HepG2 (cell line): ENCODE results near the gene MST1. TPM values are rescaled to one million over a fixed set of nuclear protein-coding genes. Genes with fewer than 3 reads are reported as not detected.
A peak's percentile ranks its signal among the peaks of the same experiment; 100 is the strongest.

Source experiments
- ATAC-seq: fragments of 200-7000 bp; cut with Tn5 transposase; 3 replicates; pipeline ENCODE4 v1.9.1; 2020; ENCODE audit warnings: mild to moderate bottlenecking, moderate library complexity
- BruUV-seq: library from RNA; stranded (reverse); fragments of 400-500 nt; replicated peaks from 2 replicates; lab custom pipeline; 2021; lab: Mats Ljungman, UMichigan
- CTCF ChIA-PET: fragments of 300-600 bp; formaldehyde crosslinking; extraction: SDS; loops from one replicate; lab custom pipeline; 2021; ENCODE audit warnings: low total read pairs, inconsistent platforms, low intra/inter-chr PET ratio; lab: Yijun Ruan, JAX
- POLR2A ChIA-PET: fragments of 350-600 bp; sonication (Branson Sonifier 250); formaldehyde crosslinking; loops from one replicate; lab custom pipeline; 2020; ENCODE audit warnings: antibody characterized with exemption, inconsistent platforms; lab: Yijun Ruan, JAX
- DNase-seq: peaks from one replicate; pipeline ENCODE4 v3.0.0-alpha.2; 2015; ENCODE audit warnings: low spot score
- FAIRE-seq: peaks from 3 replicates; lab custom pipeline; 2011; peaks lifted over from hg19 to GRCh38; lab: Jason Lieb, UNC
- H2AFZ ChIP-seq: one replicate; pipeline ENCODE4 v1.6.1; 2011; ENCODE audit warnings: low read length, inconsistent platforms
- H3K27ac ChIP-seq: fragments of 300-600 bp; 3 replicates; pipeline ENCODE4 v1.8.0; 2011; ENCODE audit warnings: mixed run types, mild to moderate bottlenecking, mixed read lengths, low read length, inconsistent platforms; ENCODE audit not compliant: insufficient read depth; ENCODE audit errors: extremely low read length
- H3K27me3 ChIP-seq, 2 experiments: fragments of 200-600 bp in 1 of 2; 2 replicates in 1 of 2; 3 replicates in 1 of 2; pipeline versions ENCODE4 v1.6.0 to v1.8.0; 2011; ENCODE audit warnings: low read length in 2 of 2, mild to moderate bottlenecking in 2 of 2, moderate library complexity in 2 of 2, inconsistent platforms in 1 of 2; ENCODE audit not compliant: insufficient read depth in 2 of 2, control insufficient read depth in 1 of 2
- H3K36me3 ChIP-seq, 2 experiments: fragments of 200-600 bp in 1 of 2; replicated peaks in 1 of 2; 2 replicates in 1 of 2; 3 replicates in 1 of 2; pipeline versions ENCODE4 v1.5.1 to v1.8.0; 2011; ENCODE audit warnings: low read length in 2 of 2, inconsistent platforms in 1 of 2; ENCODE audit not compliant: insufficient read depth in 2 of 2, control insufficient read depth in 1 of 2
- H3K4me1 ChIP-seq: 2 replicates; pipeline ENCODE4 v1.5.1; 2012; ENCODE audit warnings: low read length, inconsistent platforms; ENCODE audit not compliant: insufficient read depth
- H3K4me2 ChIP-seq: 2 replicates; pipeline ENCODE4 v1.6.0; 2011; ENCODE audit warnings: low read depth, low read length, inconsistent platforms
- H3K4me3 ChIP-seq, 3 experiments: fragments of 200-600 bp in 1 of 3; sonication (generic), shearing (Covaris generic) in 1 of 3; replicated peaks in 1 of 3; 2 replicates each; pipeline ENCODE4 v1.5.1; 2011 to 2016; ENCODE audit warnings: low read length in 3 of 3, inconsistent platforms in 2 of 3, low read depth in 2 of 3, mild to moderate bottlenecking in 2 of 3, control low read depth in 1 of 3, mixed read lengths in 1 of 3; ENCODE audit not compliant: insufficient read depth in 1 of 3
- H3K79me2 ChIP-seq: one replicate; pipeline ENCODE4 v1.6.1; 2011; ENCODE audit warnings: low read length, inconsistent platforms; ENCODE audit not compliant: insufficient read depth
- H3K9ac ChIP-seq: 2 replicates; pipeline ENCODE4 v1.6.0; 2011; ENCODE audit warnings: mild to moderate bottlenecking, low read depth, low read length, inconsistent platforms; ENCODE audit not compliant: insufficient read depth
- H3K9me3 ChIP-seq: 2 replicates; pipeline ENCODE4 v1.5.1; 2012; ENCODE audit warnings: mild to moderate bottlenecking, low read length
- H4K20me1 ChIP-seq: 2 replicates; pipeline ENCODE4 v1.6.0; 2011; ENCODE audit warnings: inconsistent platforms, mild to moderate bottlenecking, low read length, moderate library complexity; ENCODE audit not compliant: insufficient read depth
- AGO2 ChIP-seq: fragments of 200-400 bp; formaldehyde crosslinking; optimal IDR thresholded peaks from 2 replicates; pipeline ENCODE3; 2017; ENCODE audit warnings: mild to moderate bottlenecking, low read depth, low read length, moderate library complexity
- HDAC2 ChIP-seq: sonication (generic); formaldehyde crosslinking; IDR thresholded peaks from 2 replicates; pipeline ENCODE4 v1.4.0; 2020; ENCODE audit warnings: missing genetic modification reagents
- PLRG1 ChIP-seq: fragments of 450-650 bp; conservative IDR thresholded peaks from 2 replicates; pipeline ENCODE4 v1.6.1; 2016
- POLR2A ChIP-seq, 2 experiments: IDR thresholded peaks; 2 replicates each; pipeline ENCODE4 v1.6.1; 2011; ENCODE audit warnings: low read depth in 2 of 2, low read length in 2 of 2, mild to moderate bottlenecking in 1 of 2, moderate library complexity in 1 of 2; ENCODE audit not compliant: insufficient read depth in 1 of 2
- RBFOX2 ChIP-seq: fragments of 200-400 bp; formaldehyde crosslinking; IDR thresholded peaks from 2 replicates; pipeline ENCODE4 v1.6.1; 2017; ENCODE audit warnings: low read depth, mild to moderate bottlenecking, low read length
- TFE3 ChIP-seq: IDR thresholded peaks from 2 replicates; pipeline ENCODE4 v1.6.1; 2016
- ZNF687 ChIP-seq: sonication (generic); formaldehyde crosslinking; IDR thresholded peaks from 2 replicates; pipeline ENCODE4 v1.5.1; 2020; ENCODE audit warnings: mild to moderate bottlenecking, missing genetic modification reagents, moderate library complexity
- ZNF747 ChIP-seq: sonication (generic); formaldehyde crosslinking; IDR thresholded peaks from 2 replicates; pipeline ENCODE4 v1.8.1; 2023; ENCODE audit warnings: missing genetic modification reagents, mild to moderate bottlenecking, borderline replicate concordance
- ZNF776 ChIP-seq: sonication (generic); formaldehyde crosslinking; IDR thresholded peaks from 2 replicates; pipeline ENCODE4 v1.4.0; 2020; ENCODE audit warnings: mild to moderate bottlenecking, missing genetic modification reagents
- WGBS: methylation state at CpG from one replicate; pipeline ENCODE4 v1.1.6; 2017; ENCODE audit warnings: low lambda C conversion rate; 5-methylcytosine and 5-hydroxymethylcytosine counted together
- in situ Hi-C: cut with HindIII; loops from 2 replicates; pipeline ENCODE4 v1.10.0; 2017; ENCODE audit warnings: low pct_unique_long_range_greater_than_20kb; ENCODE audit not compliant: extremely low pct_ligation_motif_present
- intact Hi-C: fragments of 100-400 bp; cut with micrococcal nuclease; formaldehyde crosslinking; loops from one replicate; pipeline ENCODE4 v1.10.0; 2022; ENCODE audit not compliant: unreplicated experiment
- polyA plus RNA-seq, 8 experiments: library from polyadenylated mRNA; depleted of rRNA in 3 of 8; stranded (reverse) in 7 of 8; unstranded in 1 of 8; fragments of >200 nt; fragmentation: Illumina TruSeq in 4 of 8; extraction: Trizol in 4 of 8; gene quantifications; 2 replicates each; pipeline versions ENCODE4 v1.2.1 to v1.2.3, GENCODE V29; 2011 to 2016; ENCODE audit warnings: low read depth in 4 of 8, missing spikeins in 1 of 8, mixed read lengths in 1 of 8; ENCODE audit not compliant: insufficient read depth in 1 of 8
- total RNA-seq, 5 experiments: library from RNA; depleted of rRNA; stranded (reverse); fragments of >200 nt; fragmentation: Illumina TruSeq; extraction: Trizol; gene quantifications; 2 replicates each; pipeline ENCODE4 v1.2.3, GENCODE V29; 2016; ENCODE audit warnings: low read depth in 1 of 5

Gene MST1
- total and polyA plus RNA-seq, 2 of the 13 experiments (the other 11 are each of a cell fraction or from before 2014, with no cell fraction given) = 189 to 452 TPM

- intact Hi-C loops = no loop called here
- POLR2A ChIA-PET = no interaction called here
Observed at GRCh38 chr3:49681543-49681942, 7.7 kb downstream of the MST1 start.

More at GRCh38 chr3:49681543-49681942, 7.7 kb downstream of the MST1 start:
- peaks cover 3% of the 10 kb centered on the region; the same call in 1 of the 2 replicates for H4K20me1 ChIP-seq
- DNase-seq (no peak), FAIRE-seq (no peak), ATAC-seq (no peak)
- H3K27me3 ChIP-seq = no peaks in the 10 kb centered on the region
- H2AFZ ChIP-seq = no peak overlapping the region
- no peak overlapping the region for H3K9ac ChIP-seq
- H3K4me1 ChIP-seq = peaks cover 21% of the 10 kb centered on the region
- H3K36me3 ChIP-seq = peaks cover 43 to 73% of the 10 kb centered on the region in 2 experiments
- in situ Hi-C loops = no loop called here
- no TSS peak for BruUV-seq
- CTCF ChIA-PET = no interaction called here
- H3K9me3 ChIP-seq = no peaks in the 10 kb centered on the region
- no peak for TF ChIP-seq ZNF747 (CRISPR knock-in tag)
- TF ChIP-seq ZNF776 = no peak
- TF ChIP-seq POLR2A (IDR thresholded peaks at IDR 0.05; ENCODE audit: insufficient read depth in 1 of 2, low read depth in 2 of 2, low read length in 2 of 2) = 0 out of 4 replicates have a peak, but pooled peaks of 1 of the 2 experiments have one; percentile 10
- TF ChIP-seq HDAC2 (CRISPR knock-in tag) = no peak
- TF ChIP-seq TFE3 (CRISPR knock-in tag) = no peak
- TF ChIP-seq ZNF687 (CRISPR knock-in tag) = 0 out of 2 replicates have a peak, but pooled peaks have one; percentile 4
- no peak for TF ChIP-seq PLRG1
- peak; percentile 78 for TF ChIP-seq AGO2
- peak; percentile 44; the same call in 1 of the 2 replicates for TF ChIP-seq RBFOX2
- H3K4me3 ChIP-seq = no peak overlapping the region
- 100% methylated on average over 4 of the region's 4 CpGs for WGBS
- H3K79me2 ChIP-seq = peaks cover 5% of the 10 kb centered on the region
- H3K4me2 ChIP-seq = no peak overlapping the region
- no peak overlapping the region for H3K27ac ChIP-seq
